Pancreas (tissue), 10 donors: ENCODE results near the gene EIF5A2. TPM values are rescaled to one million over a fixed set of nuclear protein-coding genes. Genes with fewer than 3 reads are reported as not detected.

Source experiments
- ATAC-seq, 4 donors: fragments of 200-7000 bp; cut with Tn5 transposase; one replicate each; pipeline versions ENCODE4 v1.8.0 to v1.9.1; 2020; ENCODE audit warnings: mild to moderate bottlenecking in 4 of 4, moderate library complexity in 4 of 4
- DNase-seq, 6 donors: peaks; one replicate each; pipeline ENCODE4 v3.0.0-alpha.2; 2020
- FAIRE-seq: peaks from 2 replicates; lab custom pipeline; 2012; peaks lifted over from hg19 to GRCh38; lab: Jason Lieb, UNC
- H3K27ac ChIP-seq, 4 donors: fragments of 200-600 bp; sonication (generic); 1 replicate in 3 of 4; 2 replicates in 1 of 4; pipeline versions ENCODE4 v1.5.0 to v1.8.0; 2020
- H3K27me3 ChIP-seq, 4 donors: fragments of 200-600 bp; one replicate each; pipeline ENCODE4 v1.8.0; 2021
- H3K36me3 ChIP-seq, 3 donors: fragments of 200-600 bp; sonication (generic) in 1 of 3; one replicate each; pipeline versions ENCODE4 v1.5.0 to v1.8.0; 2020 to 2021
- H3K4me1 ChIP-seq, 3 donors: fragments of 200-600 bp; one replicate each; pipeline ENCODE4 v1.8.0; 2021
- H3K4me3 ChIP-seq, 4 donors: fragments of 200-600 bp; sonication (generic) in 2 of 4; one replicate each; pipeline versions ENCODE4 v1.5.0 to v1.8.0; 2020 to 2021
- H3K9me3 ChIP-seq, 4 donors: fragments of 200-600 bp; one replicate each; pipeline ENCODE4 v1.8.0; 2021
- CTCF ChIP-seq, 4 donors: fragments of 200-600 bp; sonication (generic) in 3 of 4; IDR thresholded peaks; one replicate each; pipeline versions ENCODE4 v1.5.0 to v1.8.0; 2021; ENCODE audit warnings: antibody characterized with exemption in 4 of 4
- WGBS, 2 donors: extraction: QIAGEN DNeasy Blood & Tissue Kit; methylation state at CpG; one replicate each; pipeline ENCODE4 v1.1.7; 2013; 5-methylcytosine and 5-hydroxymethylcytosine counted together
- intact Hi-C, 3 donors: fragments of 100-400 bp; cut with DNase I; formaldehyde crosslinking; loops; one replicate each; pipeline versions ENCODE4 v1.11.1 to v1.14.2; 2022
- polyA plus RNA-seq, 2 donors: library from polyadenylated mRNA; stranded (reverse); fragments of 200-250 nt; gene quantifications; one replicate each; pipeline ENCODE4 v1.2.3, GENCODE V29; 2013
- total RNA-seq, 6 donors: library from RNA; stranded (reverse); fragmentation: NEBNext Ultra II Directional in 4 of 6; extraction: Animal tissue kit (Norgen Biotek cat#: 25700) in 4 of 6; gene quantifications; one replicate each; pipeline versions ENCODE4 v1.2.1 to v1.2.4, GENCODE V29; 2021 to 2023
- donor health status: healthy with polysubstance abuse.
- donor health status: DM: no; HTN: no; CAD: no; lungs with moderate emphysema.
- donor health status: DM: no; HTN: no; CAD: no.
- donor health status: control.
- donor health status: control.
- donor health status: Bipolar disorder and iron deficiency.
- donor health status: DM: yes; HTN: yes; CAD: no.
- donor health status: DM: no; HTN: no; CAD: no.
- donor health status: DM: no; HTN: no; CAD: no.
- donor health status: DM: yes; HTN: yes; CAD: no.

Gene EIF5A2
- total and polyA plus RNA-seq, 8 donors, result 0.99 to 6.7 (median 3.9) TPM

- FAIRE-seq, result no peak
- H3K4me3 ChIP-seq, result no peak overlapping the region
- no peak overlapping the region for H3K27ac ChIP-seq
- intact Hi-C loops, result no loop called here
- H3K27me3 ChIP-seq, result no peaks in the 10 kb centered on the region
- H3K4me1 ChIP-seq, result no peaks in the 10 kb centered on the region
- no peak for ATAC-seq
- no peak for DNase-seq
- H3K36me3 ChIP-seq, result no peaks in the 10 kb centered on the region
- no peak for TF ChIP-seq CTCF (IDR thresholded peaks at IDR 0.05)
- H3K9me3 ChIP-seq, result no peaks in the 10 kb centered on the region
Measured at GRCh38 chr3:170844377-170844776, 64.1 kb downstream of the EIF5A2 start.

DNA sequence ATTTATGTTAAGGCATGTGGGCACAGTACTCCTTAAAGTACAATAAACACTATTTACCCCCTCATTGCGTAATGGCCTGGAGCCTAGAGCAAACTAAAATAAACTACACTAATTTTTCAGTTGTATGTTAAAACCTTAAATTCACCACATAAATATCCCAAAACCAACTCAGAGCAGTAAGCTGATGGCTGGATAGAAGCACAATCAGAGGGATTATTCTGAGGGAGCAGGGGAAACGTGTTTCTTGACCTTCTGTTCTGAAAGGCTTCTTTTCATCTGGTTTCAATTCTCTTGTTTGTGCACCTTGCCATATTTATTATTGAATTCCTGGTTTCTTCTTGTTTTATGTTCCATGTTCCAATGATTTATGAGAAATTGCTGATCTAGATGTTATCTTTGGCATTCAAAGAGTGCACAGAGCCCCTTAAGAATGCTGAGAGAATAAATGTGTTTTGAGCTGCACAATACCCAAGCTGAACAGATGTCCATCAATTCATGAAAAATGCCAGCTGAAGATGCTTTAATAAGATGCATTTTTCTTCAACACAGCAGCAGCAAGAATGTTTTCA is 68.1 kb downstream of the EIF5A2 start:
- Histone ChIP-seq H3K27me3 (no peaks in the 10 kb centered on the region), H3K4me1 (no peaks in the 10 kb centered on the region), H3K36me3 (no peaks in the 10 kb centered on the region), H3K27ac (no peak overlapping the region), H3K4me3 (no peak overlapping the region), H3K9me3 (no peaks in the 10 kb centered on the region)
- no peak for TF ChIP-seq CTCF (IDR thresholded peaks at IDR 0.05)
- FAIRE-seq (no peak), DNase-seq (no peak), ATAC-seq (no peak)
- intact Hi-C loops, result no loop called here
- WGBS, 2 donors, result 80 to 82% methylated on average over 2 of the region's 2 CpGs

- 76 to 83% methylated on average over 3 of the region's 3 CpGs for WGBS, 2 donors
- FAIRE-seq, result no peak
- Histone ChIP-seq H3K27ac (no peak overlapping the region), H3K36me3 (no peaks in the 10 kb centered on the region), H3K4me1 (no peaks in the 10 kb centered on the region), H3K4me3 (no peak overlapping the region), H3K9me3 (no peaks in the 10 kb centered on the region), H3K27me3 (no peaks in the 10 kb centered on the region)
- intact Hi-C loops, result no loop called here
- TF ChIP-seq CTCF (IDR thresholded peaks at IDR 0.05), result no peak
- ATAC-seq, result no peak
- DNase-seq, result no peak
Measured at GRCh38 chr3:170839518-170840100, 68.8 kb downstream of the EIF5A2 start.

Other genes with a start within 250 kb of the EIF5A2 start
- 10 to 100 TPM; 10.4 to 53.3 (median 27.2) TPM for gene RPL22L1, start 38.4 kb downstream of the EIF5A2 start, total RNA-seq
- gene RPL22L1, start 38.4 kb downstream of the EIF5A2 start, polyA plus RNA-seq, result 10 to 100 TPM; 60.8 to 89.0 TPM
- 1 to 10 TPM in 4 of 6 donors, under 1 TPM in 2; 0.59 to 4.3 (median 2.7) TPM for gene SLC2A2, start 118.1 kb upstream of the EIF5A2 start, total RNA-seq
- gene SLC2A2, start 118.1 kb upstream of the EIF5A2 start, polyA plus RNA-seq, result 1 to 10 TPM; 1.8 to 5.9 TPM